Heart right ventricle (tissue), 16 donors: Measurements from ENCODE around the gene ADAMTS2. TPM values are rescaled to one million over a fixed set of nuclear protein-coding genes. Genes with fewer than 3 reads are reported as not detected.

Experiments
- ATAC-seq, 8 donors: fragments of 200-7000 bp; cut with Tn5 transposase; one replicate each; pipeline ENCODE4 v1.9.1; 2020; ENCODE audit warnings: mild to moderate bottlenecking in 8 of 8, moderate library complexity in 8 of 8, moderate number of reproducible peaks in 1 of 8
- DNase-seq, 2 donors: peaks; one replicate each; pipeline ENCODE4 v3.0.0-alpha.2; 2020
- H3K27ac ChIP-seq, 10 donors: fragments of 200-600 bp; sonication (generic) in 2 of 10; one replicate each; pipeline versions ENCODE4 v1.5.0 to v1.8.0; 2020 to 2022; ENCODE audit warnings: mild to moderate bottlenecking in 3 of 10
- H3K27me3 ChIP-seq, 7 donors: fragments of 200-600 bp; one replicate each; pipeline ENCODE4 v1.8.0; 2021 to 2022; ENCODE audit warnings: mild to moderate bottlenecking in 2 of 7
- H3K36me3 ChIP-seq, 9 donors: fragments of 200-600 bp; sonication (generic) in 1 of 9; one replicate each; pipeline versions ENCODE4 v1.5.0 to v1.8.0; 2020 to 2022; ENCODE audit warnings: mild to moderate bottlenecking in 2 of 9
- H3K4me1 ChIP-seq, 9 donors: fragments of 200-600 bp; sonication (generic) in 1 of 9; one replicate each; pipeline versions ENCODE4 v1.5.0 to v1.8.0; 2020 to 2022; ENCODE audit warnings: mild to moderate bottlenecking in 4 of 9
- H3K4me3 ChIP-seq, 10 donors: fragments of 200-600 bp; sonication (generic) in 2 of 10; one replicate each; pipeline versions ENCODE4 v1.5.0 to v1.8.0; 2020 to 2022; ENCODE audit warnings: mild to moderate bottlenecking in 7 of 10, moderate library complexity in 2 of 10
- H3K9me3 ChIP-seq, 11 donors: fragments of 200-600 bp in 10 of 11; sonication (generic) in 2 of 11; one replicate each; pipeline versions ENCODE4 v1.5.0 to v1.8.0; 2013 to 2022; ENCODE audit warnings: mild to moderate bottlenecking in 2 of 11, control low read depth in 1 of 11, moderate library complexity in 1 of 11
- WGBS, 2 donors: extraction: QIAGEN DNeasy Blood & Tissue Kit; methylation state at CpG; one replicate each; pipeline ENCODE4 v1.1.7; 2013; ENCODE audit warnings: inconsistent platforms in 1 of 2; 5-methylcytosine and 5-hydroxymethylcytosine counted together
- intact Hi-C, 10 donors: fragments of 100-400 bp; cut with DNase I; formaldehyde crosslinking; loops; one replicate each; pipeline versions ENCODE4 v1.11.1 to v1.14.2; 2022
- polyA plus RNA-seq, 2 donors: library from polyadenylated mRNA; stranded (reverse); fragments of 200-250 nt; gene quantifications; one replicate each; pipeline ENCODE4 v1.2.3, GENCODE V29; 2013
- total RNA-seq, 10 donors: library from RNA; stranded (reverse); fragmentation: NEBNext Ultra II Directional in 3 of 10; extraction: Animal tissue kit (Norgen Biotek cat#: 25700) in 3 of 10; gene quantifications; one replicate each; pipeline versions ENCODE4 v1.2.1 to v1.2.4, GENCODE V29; 2021 to 2023
- TF ChIP-seq, protein P1 (sequence below), 9 donors: fragments of 200-600 bp; sonication (generic) in 2 of 9; IDR thresholded peaks; one replicate each; pipeline versions ENCODE4 v1.5.0 to v1.8.0; 2021 to 2022; ENCODE audit warnings: antibody characterized with exemption in 9 of 9, mild to moderate bottlenecking in 5 of 9, moderate library complexity in 1 of 9
- donor health status: Arrhythmogenic right ventricular cardiomyopathy.
- donor health status: ischemic (EF 13 %, LVEDD 7.1; RV severe dilation, severe dysfunction).
- donor health status: healthy with polysubstance abuse.
- donor health status: DM: no; HTN: yes; CAD: no.
- donor health status: DM: no; HTN: no; CAD: no.
- donor health status: ischemic (EF 25% LVEDD 6.9; RV normal size, moderate dysfunction).
- donor health status: ischemic (EF 25% LVEDD 5.7; RV mildly dilated, moderate dysfunction).
- donor health status: healthy.
- donor health status: DM: yes; HTN: yes; CAD: no.
- donor health status: Ischemic cardiomyopathy.
- donor health status: ischemic (EF 35%, LVEDD 5.7; RV mildly dilated, moderate dysfunction).
- donor health status: nonischemic (EF 11% LVEDD 7.7; RV severe dilation, severe dysfunction).
- donor health status: DM: yes; HTN: yes; CAD: no.
- donor health status: PGD.
- donor health status: ischemic (EF 29% LVEDD 5.4; RV normal size, mild dysfunction).
- donor health status: nonischemic (EF 23%, LVEDD 6.1; RV moderate dilation, normal function).

ADAMTS2 gene
- total and polyA plus RNA-seq, 12 donors, result 1.7 to 13.5 (median 3.9) TPM

DNA sequence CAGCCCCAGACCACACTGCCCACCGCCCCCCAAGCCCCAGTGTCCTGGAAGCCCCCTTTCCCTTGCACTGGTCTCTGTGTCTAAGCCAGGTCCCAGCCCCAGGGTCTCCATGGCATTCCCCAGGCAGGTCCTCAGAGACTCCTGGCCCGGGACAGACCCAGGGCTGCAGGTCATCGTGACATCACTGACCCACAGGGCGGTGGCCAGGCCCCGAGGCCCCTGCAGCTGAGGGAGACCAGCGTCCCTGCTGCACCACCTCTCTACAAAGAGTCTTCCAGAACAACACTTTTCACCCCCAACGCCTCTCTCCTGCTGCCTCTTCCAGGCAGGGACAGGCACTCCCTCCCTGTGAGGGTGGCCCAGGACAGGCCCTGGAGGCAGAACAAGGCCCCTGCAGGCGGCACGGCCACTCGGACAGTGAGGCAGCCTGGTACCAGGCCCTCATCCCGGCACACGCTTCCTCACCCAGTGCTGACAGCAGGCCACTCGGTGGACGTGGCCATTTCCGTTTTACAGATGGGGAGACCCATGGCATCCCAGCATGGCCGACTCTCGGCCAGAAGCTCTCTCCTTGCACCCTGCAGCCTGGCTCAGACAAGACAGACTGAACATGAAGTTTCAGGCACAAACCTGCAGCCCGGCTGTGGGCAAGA is 136.4 kb downstream of the ADAMTS2 start:
- no peaks in the 10 kb centered on the region for H3K36me3 ChIP-seq
- intact Hi-C loops, result no loop called here
- 87 to 90% methylated on average over 18 of the region's 18 CpGs for WGBS, 2 donors
- no peak overlapping the region for H3K4me3 ChIP-seq
- ATAC-seq (peak in 1 of 8 donors; percentile 35), DNase-seq (no peak)
- TF ChIP-seq, protein P1, sequence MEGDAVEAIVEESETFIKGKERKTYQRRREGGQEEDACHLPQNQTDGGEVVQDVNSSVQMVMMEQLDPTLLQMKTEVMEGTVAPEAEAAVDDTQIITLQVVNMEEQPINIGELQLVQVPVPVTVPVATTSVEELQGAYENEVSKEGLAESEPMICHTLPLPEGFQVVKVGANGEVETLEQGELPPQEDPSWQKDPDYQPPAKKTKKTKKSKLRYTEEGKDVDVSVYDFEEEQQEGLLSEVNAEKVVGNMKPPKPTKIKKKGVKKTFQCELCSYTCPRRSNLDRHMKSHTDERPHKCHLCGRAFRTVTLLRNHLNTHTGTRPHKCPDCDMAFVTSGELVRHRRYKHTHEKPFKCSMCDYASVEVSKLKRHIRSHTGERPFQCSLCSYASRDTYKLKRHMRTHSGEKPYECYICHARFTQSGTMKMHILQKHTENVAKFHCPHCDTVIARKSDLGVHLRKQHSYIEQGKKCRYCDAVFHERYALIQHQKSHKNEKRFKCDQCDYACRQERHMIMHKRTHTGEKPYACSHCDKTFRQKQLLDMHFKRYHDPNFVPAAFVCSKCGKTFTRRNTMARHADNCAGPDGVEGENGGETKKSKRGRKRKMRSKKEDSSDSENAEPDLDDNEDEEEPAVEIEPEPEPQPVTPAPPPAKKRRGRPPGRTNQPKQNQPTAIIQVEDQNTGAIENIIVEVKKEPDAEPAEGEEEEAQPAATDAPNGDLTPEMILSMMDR (IDR thresholded peaks at IDR 0.05), result no peak
- no peaks in the 10 kb centered on the region for H3K9me3 ChIP-seq
- peaks cover 0 to 5% (median 0%) of the 10 kb centered on the region in 7 donors for H3K27me3 ChIP-seq
- H3K27ac ChIP-seq, result no peak overlapping the region
- H3K4me1 ChIP-seq, result no peaks in the 10 kb centered on the region

GRCh38 chr5:179207920-179208705 is 137.1 kb downstream of the ADAMTS2 start:
- TF ChIP-seq, protein P1 (IDR thresholded peaks at IDR 0.05), result no peak
- no peaks in the 10 kb centered on the region for H3K4me1 ChIP-seq
- no peaks in the 10 kb centered on the region for H3K9me3 ChIP-seq
- no peaks in the 10 kb centered on the region for H3K36me3 ChIP-seq
- H3K27me3 ChIP-seq, result peaks cover 0 to 9% (median 0%) of the 10 kb centered on the region in 7 donors
- intact Hi-C loops, result no loop called here
- no peak for DNase-seq
- ATAC-seq, result peak in 1 of 8 donors; percentile 20
- 80 to 84% methylated on average over 22 of the region's 22 CpGs for WGBS, 2 donors
- no peak overlapping the region for H3K27ac ChIP-seq
- H3K4me3 ChIP-seq, result no peak overlapping the region

DNA sequence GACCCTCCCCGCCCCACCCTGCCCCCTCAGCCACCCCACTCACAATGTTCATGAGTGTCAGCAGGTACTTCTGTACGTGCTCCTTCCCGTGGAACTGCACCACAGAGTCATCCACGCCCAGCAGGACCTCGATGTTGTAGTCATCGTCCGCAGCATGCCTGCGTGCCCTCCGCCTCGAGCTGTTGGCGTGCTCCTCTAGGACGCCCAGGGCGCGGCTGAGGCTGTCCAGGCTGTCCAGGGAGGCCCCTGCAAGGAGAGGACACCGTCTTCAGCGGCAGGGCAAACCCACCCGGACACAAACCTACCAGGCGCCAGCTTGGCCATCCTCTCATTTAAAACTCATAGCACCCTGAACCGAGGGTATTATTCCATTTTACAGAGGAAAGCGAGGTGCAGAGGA is 137.8 kb downstream of the ADAMTS2 start:
- 79 to 83% methylated on average over 20 of the region's 20 CpGs for WGBS, 2 donors
- Histone ChIP-seq H3K27ac (no peak overlapping the region), H3K4me3 (no peak overlapping the region), H3K27me3 (peaks cover 0 to 11% (median 0%) of the 10 kb centered on the region in 7 donors), H3K4me1 (no peaks in the 10 kb centered on the region), H3K36me3 (no peaks in the 10 kb centered on the region), H3K9me3 (no peaks in the 10 kb centered on the region)
- DNase-seq (no peak), ATAC-seq (no peak)
- TF ChIP-seq, protein P1 (IDR thresholded peaks at IDR 0.05), result no peak
- intact Hi-C loops, result no loop called here

GRCh38 chr5:179206366-179206765 is 138.9 kb downstream of the ADAMTS2 start:
- intact Hi-C loops, result no loop called here
- peaks cover 0 to 11% (median 0%) of the 10 kb centered on the region in 7 donors for H3K27me3 ChIP-seq
- no peaks in the 10 kb centered on the region for H3K9me3 ChIP-seq
- WGBS, 2 donors, result 75 to 76% methylated on average over 8 of the region's 8 CpGs
- no peak overlapping the region for H3K4me3 ChIP-seq
- H3K4me1 ChIP-seq, result no peaks in the 10 kb centered on the region
- H3K36me3 ChIP-seq, result no peaks in the 10 kb centered on the region
- no peak for DNase-seq
- ATAC-seq, result no peak
- H3K27ac ChIP-seq, result no peak overlapping the region
- TF ChIP-seq, protein P1 (IDR thresholded peaks at IDR 0.05), result no peak
